ENCODE data around the gene PROM1.

GRCh38 chr4:16072168-16072567 is 11.7 kb downstream of the PROM1 start:
- TF ChIP-seq EZH2phosphoT487 (IDR thresholded peaks at IDR 0.05; ENCODE audit: low read depth, severe bottlenecking, unreplicated experiment), result no peak
- TF ChIP-seq CTCF (IDR thresholded peaks at IDR 0.05; ENCODE audit: poor library complexity), result no peak
